Jurkat, Clone E6-1 (cell line): ENCODE data around the gene METTL6. TPM values are rescaled to one million over a fixed set of nuclear protein-coding genes. Genes with fewer than 3 reads are reported as not detected.
A peak's percentile ranks its signal among the peaks of the same experiment; 100 is the strongest.
"Not testable (repeated sequence)": the region's sequence is repeated elsewhere in the genome, so short reads cannot be mapped to it uniquely, and the experiment has no call there.

Experiments
- DNase-seq: peaks from one replicate; pipeline ENCODE4 v3.0.0-alpha.2; 2011; ENCODE audit warnings: low read depth, low spot score
- H3K4me3 ChIP-seq: 2 replicates; pipeline ENCODE4 v1.5.1; 2011; ENCODE audit warnings: mild to moderate bottlenecking, low read length, control low read depth, moderate library complexity
- polyA plus RNA-seq: library from polyadenylated mRNA; unstranded; fragments of >200 nt; gene quantifications from one replicate; pipeline ENCODE4 v1.2.1, GENCODE V29; 2012; ENCODE audit warnings: missing spikeins; ENCODE audit not compliant: insufficient read length, insufficient read depth

Gene METTL6, protein sequence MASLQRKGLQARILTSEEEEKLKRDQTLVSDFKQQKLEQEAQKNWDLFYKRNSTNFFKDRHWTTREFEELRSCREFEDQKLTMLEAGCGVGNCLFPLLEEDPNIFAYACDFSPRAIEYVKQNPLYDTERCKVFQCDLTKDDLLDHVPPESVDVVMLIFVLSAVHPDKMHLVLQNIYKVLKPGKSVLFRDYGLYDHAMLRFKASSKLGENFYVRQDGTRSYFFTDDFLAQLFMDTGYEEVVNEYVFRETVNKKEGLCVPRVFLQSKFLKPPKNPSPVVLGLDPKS
- polyA plus RNA-seq: 25.9 TPM

DNA sequence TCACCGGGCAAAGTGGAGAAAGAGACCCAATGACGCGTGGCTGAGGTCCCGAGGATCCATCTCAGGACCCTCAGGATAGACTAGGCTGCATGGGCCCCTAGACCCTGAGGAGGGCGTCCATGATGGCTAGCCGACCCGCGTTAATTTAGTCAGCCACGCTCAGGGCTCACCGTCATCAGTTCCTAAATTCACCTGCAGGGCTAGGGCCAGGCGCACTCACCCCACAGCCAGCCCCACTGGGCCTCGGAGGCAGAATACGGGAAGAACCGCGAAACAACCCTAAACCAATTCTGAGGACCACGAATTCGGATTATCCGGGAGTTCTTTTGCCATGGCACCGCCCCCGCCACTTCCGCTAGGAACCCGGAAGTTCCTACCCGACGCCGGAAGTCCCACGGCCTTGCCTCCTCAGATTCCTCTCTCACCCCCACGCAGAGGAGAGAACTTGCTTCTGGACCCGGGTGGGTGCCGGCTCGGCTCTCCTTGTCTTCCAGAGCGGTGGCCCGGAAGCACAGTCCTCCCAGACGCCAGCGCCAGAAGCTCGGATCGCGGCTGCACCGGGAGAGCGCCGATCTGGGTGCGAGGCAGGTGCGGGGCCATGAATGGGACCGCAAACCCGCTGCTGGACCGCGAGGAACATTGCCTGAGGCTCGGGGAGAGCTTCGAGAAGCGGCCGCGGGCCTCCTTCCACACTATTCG lies at the start of gene METTL6, which contains the start of gene EAF1:
Gene METTL6 (minus strand): TSS at position 363 of the 699 bp plus-strand sequence. CDS start 1,033 bp downstream, outside the sequence.
Gene EAF1 (plus strand): TSS at position 417 of the 699 bp plus-strand sequence. CDS start 182 bp downstream, at position 599.
- peak; percentile 78 for DNase-seq
- peak within 1 kb of the TSS; percentile 78 for H3K4me3 ChIP-seq

DNA sequence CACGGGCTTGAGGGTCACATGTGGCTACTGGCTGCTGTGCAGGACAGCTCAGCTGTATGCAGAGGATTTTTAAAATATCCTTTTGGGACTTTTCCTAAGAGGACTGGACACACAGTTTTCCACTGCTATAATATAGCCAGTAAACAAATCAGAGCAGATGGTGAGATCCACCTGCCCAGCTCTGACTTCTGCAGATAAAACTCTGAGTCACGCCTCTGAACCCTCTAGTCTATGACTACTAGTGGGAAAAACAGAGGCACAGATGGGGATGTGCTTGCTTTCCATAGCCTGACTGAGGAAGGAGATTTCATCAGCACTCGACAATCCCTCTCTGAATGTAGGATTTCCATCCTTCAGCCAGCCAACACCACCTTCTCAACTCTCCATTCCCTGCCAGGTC lies 49.0 kb upstream of the METTL6 start:
- no peak for DNase-seq
- H3K4me3 ChIP-seq: no peak overlapping the region

DNA sequence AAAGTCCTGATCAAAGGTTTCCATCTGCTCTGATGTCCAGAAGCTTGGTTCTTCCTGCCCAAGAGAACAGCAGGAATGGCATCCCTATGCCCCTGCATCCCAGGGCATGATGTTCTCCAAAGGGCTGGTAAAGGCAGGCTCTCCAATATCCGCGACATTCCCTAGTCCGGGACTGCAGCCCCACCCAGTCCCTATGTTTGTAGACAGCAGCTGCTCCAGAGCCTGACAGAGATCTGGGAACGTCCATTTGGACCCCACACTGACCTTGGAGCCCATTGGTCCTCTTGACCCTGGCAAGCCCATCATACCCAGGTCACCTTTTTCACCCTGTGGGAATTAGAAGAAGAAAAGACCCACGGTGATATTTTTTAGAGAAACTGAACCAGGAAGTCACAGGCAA lies 47.8 kb upstream of the METTL6 start:
- no peak for DNase-seq
- H3K4me3 ChIP-seq: no peak overlapping the region

DNA sequence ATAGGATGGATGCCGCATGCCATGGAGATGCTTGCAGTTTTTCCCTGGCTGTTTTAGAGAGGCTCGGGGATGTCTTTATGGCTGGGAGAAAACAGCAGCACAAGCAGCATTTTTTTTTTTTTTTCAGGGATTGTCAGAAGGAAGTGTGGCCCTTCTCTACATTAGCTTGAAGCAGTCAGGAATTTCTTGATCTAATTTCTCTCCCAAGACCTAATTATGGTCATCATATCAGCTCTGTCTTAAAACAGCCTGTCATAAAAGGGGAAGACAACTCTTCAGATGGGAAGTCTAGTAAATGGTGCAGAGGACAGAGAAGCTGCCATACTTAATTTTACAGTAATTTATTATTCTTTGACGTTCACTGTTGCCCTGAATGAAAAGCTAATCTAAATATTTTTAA lies 44.5 kb upstream of the METTL6 start:
- no peak overlapping the region for H3K4me3 ChIP-seq
- DNase-seq: no peak

DNA sequence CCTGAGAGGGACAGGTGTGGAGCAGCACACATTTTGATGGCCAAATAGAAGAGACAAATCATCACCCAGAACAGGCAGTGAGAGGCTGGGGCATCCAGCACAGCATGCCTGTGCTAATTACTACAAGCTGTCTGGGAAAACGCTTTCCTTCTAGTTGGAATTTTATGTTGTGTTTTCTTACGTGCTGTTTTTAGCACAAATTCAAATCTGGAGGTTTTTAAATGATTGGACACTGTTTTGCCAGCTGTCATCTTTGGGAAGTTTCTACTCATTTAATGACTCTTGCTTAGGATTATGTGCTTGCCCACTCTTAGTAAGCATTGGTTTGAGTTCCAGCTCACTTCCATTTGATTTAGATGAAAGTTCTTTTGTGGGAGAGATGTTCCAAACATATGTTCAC lies 43.5 kb upstream of the METTL6 start:
- DNase-seq: no peak
- H3K4me3 ChIP-seq: no peak overlapping the region

DNA sequence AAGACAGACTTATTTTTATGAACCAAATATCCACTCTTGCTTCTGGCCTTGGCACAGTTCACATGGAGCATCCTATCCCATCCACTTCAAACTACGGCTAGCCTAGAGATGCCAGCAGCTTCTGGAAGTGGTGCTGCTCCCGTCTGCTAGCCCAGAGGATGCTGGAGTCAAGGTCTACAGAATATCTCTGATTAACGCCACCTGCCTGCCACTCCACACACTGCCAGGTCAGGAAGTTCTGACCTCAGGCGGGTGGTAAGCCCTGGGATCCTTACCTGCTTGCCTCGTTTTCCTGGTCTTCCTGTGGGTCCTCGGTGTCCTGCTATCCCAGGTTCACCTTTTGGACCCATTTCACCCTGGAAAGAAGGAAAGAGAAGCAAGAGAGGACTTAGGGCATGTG lies 42.9 kb upstream of the METTL6 start:
- no peak for DNase-seq
- H3K4me3 ChIP-seq: no peak overlapping the region

DNA sequence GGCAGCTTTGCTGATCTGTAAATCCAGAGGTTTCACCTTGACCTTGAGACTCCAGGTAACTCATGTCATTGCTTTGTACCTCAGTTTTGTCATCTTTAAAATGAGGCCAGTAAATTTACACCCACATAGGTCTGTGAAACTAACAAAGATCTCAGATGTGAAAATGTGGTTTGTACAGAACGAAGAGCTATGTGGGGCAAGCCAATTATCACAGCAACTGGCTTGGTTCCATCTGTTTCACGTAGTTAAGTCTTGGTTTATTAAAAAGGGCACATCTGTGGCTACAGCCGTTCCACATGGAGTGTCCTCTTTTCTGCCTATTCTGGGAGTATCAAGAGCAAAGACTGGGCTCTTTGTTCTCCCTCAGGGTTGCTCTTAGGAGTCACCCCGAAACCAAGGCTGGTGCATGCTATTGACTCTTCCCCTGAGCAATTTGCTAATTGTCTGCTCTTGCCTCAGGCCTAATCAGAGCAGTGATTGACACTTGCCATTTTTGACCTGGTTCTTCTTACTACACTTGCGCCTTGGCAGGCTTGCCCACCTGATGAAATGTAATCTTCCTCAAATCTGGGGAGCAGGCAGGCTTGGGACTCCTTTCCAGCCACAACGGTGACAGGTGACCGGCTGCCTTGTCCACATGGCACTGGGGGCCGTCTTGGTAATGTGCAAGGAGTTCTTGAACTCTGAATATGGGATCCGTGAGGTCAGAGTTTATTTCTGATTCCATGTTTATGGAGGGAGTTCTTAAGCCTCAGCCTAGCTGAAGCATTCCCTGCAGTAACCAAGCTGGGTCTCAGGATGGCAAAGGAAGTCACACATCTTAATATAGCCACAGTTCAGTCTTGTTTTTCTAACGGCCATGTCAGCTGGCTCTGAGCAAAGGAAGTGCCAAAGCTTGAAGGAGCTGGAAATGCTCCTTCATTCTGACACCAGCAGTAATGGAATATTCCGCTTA lies 40.2 kb upstream of the METTL6 start:
- H3K4me3 ChIP-seq: no peak overlapping the region
- DNase-seq: no peak

DNA sequence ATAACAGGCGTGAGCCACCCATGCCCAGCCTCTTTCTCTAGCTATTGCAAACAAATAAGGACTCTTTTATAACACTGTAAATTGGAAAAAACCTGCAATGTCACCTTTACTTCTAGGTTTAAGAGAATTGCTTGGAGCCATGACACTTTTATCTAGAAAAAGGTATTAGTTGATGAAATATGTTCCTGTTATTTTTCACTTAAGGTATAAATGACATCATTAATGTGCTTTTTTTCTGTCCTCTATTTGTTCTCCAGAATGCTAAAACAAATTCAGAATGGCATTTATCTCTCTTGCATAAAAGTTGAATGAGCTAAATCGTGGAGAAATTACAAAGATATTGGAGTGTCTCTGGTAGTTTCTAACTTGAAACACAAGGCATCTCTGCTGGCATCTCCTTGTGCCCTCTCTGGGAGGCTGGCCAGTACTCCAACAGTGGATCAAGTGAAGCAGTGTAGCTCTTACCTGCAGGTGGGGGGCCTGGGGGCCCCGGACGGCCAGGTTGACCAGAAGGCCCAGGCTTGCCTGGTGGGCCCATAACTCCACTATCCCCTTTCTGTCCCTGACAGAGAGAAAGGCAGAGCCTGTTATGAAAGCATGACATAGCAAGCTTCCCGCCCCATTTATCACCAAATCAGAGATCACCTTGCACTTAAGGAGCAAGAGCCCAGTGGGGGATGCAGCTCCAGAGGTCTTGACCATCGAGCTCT lies 38.7 kb upstream of the METTL6 start:
- no peak overlapping the region for H3K4me3 ChIP-seq
- no peak for DNase-seq

DNA sequence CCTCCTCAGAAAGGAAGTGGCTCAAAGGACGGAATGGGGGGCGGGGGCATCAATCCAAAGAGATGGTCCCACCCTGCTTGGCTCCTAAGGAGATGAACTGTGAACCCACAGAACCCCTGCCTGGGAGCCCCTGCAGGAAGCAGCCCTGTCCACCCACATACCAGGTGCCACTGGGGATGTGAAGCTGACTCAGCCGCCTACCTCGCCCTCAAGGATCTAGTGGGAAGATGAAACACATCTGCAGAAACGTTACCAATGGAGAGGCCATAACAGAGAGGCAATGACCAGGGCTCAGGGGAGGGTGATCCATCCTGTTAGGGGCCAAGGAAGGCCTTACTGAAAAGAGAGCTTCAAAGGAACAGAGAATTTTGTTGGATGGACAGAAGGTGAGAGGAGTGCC lies 35.1 kb upstream of the METTL6 start:
- no peak for DNase-seq
- no peak overlapping the region for H3K4me3 ChIP-seq

DNA sequence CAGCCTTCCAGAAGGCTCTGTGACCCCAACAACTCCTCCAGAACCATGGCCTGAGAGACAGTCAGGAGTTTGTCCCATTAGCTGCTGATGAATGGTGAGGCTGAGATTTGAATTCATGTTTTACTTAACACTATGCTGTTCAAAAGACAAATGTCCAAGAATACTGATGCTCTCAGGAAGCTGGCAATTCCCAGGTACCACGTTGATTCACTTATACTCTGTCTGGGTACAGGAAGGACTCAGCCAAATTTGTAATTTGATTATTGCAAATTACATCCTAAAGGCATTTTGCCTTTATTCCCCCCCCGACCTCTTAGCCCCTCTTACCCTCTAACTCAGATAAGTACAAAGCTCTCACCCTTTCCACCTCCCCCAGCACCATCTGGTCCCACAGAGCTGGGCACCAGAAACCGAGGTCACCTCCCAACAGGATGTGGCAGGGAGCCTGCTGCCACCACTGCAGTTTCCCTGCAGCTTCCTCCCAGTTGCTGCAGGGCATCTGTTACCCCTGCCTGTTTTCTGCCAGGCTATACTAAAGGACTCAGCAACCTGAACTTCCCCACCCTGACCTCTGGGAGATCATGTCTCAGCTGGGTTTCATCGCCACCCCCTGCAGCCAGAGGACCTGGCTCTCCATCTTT lies 33.7 kb upstream of the METTL6 start:
- peak; percentile 82 for DNase-seq
- no peak overlapping the region for H3K4me3 ChIP-seq

DNA sequence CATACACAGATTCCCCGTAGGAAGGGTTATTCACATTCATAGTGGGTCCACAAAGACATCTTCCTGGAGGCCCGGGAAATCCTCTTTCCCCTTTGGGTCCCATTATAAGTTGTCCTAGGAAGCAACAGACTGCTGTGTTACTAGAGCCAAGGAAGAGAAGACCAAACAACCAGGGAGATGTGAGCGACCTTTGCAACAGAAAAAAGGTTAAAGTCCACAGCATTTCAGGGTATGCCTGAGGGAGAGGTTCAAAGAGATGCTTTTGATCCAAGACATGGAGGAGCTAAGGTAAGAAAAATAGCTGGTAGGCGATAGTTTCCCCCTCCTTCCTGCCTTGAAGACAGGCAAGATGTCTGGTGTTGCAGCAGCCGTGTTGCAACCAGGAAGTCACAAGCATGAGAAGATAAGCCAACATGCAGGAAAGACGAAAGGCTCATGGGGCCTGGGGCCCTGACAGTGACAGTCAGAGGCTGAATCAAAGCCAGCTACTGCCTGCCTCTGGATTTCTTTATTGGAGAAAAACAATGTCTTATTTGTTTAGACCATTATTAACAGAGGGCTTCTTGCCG lies 31.0 kb upstream of the METTL6 start:
- peak; percentile 34 for DNase-seq
- H3K4me3 ChIP-seq: no peak overlapping the region

DNA sequence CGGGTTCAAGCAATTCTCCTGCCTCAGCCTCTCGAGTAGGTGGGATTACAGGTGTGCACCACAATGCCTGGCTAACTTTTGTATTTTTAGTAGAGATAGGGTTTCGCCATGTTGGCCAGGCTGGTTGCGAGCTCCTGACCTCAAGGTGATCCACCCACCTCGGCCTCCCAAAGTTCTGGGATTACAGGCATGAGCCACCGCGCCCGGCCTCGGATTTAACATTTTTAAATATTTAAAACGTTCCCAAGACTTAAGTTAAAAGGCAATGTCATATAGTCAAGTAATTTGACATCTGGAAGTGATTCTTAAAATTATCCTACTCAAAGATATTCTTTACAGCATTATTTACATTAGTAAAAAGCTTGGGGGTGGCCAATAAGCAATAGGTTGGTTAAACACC lies 29.6 kb upstream of the METTL6 start:
- not testable (repeated sequence) for H3K4me3 ChIP-seq, DNase-seq

DNA sequence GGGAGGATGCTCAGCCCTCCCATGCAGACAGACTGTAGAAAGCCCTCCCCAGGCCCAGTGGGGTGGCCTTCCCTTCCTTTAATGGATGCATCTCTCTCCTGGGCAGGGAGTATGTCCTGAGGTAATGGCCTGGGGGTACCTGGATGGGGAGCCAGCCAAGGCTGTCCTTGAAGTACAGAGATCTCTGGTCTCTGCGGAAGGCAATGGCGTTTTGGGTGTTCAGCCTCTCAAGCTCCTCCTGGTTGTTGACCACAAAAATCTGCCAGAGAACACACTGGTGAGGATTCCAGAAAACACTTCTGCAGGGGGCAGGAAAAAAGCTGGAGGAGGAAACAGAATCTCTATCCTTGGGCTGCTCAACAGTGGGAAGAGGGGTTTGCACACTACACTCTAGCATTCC lies 29.0 kb upstream of the METTL6 start:
- H3K4me3 ChIP-seq: no peak overlapping the region
- DNase-seq: no peak

DNA sequence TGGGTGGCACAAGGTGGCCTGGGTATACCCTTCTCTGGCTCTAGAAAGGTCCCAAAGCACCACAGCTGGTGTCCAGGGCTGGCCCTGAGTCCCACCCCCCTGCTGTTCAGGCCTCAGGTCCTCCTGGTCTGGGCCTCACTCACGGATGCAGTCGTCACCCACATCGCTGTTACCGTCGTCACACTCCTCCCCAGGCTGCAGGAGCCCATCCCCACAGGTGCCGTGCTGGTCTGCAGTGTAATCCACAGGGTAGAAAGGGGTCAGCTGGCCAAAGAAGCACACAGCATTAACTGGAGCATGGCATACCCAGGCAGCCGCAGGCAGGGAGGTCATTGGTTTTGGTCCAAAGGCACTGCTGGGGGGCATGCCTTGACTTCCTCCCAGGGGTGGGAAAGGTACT lies 28.4 kb upstream of the METTL6 start:
- H3K4me3 ChIP-seq: no peak overlapping the region
- no peak for DNase-seq

DNA sequence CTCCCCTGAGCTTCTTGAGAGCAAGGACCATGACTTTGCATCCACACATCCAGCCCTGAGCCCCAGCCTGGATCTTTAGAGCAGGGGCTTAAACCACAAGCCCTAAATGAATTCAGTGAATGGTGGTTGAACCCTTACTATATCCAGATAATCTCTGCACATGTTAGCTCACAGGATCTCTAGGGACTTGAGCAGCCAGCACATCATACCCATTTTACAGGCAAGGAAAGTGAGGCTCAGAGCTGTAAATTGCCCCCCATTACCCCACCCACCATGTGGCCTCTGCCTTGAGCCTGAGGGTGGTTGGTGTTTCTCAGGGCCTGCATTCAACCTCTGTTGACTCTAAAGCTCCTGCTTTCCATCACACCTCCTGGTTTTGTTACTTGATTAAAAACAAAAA lies 27.6 kb upstream of the METTL6 start:
- H3K4me3 ChIP-seq: no peak overlapping the region
- no peak for DNase-seq

DNA sequence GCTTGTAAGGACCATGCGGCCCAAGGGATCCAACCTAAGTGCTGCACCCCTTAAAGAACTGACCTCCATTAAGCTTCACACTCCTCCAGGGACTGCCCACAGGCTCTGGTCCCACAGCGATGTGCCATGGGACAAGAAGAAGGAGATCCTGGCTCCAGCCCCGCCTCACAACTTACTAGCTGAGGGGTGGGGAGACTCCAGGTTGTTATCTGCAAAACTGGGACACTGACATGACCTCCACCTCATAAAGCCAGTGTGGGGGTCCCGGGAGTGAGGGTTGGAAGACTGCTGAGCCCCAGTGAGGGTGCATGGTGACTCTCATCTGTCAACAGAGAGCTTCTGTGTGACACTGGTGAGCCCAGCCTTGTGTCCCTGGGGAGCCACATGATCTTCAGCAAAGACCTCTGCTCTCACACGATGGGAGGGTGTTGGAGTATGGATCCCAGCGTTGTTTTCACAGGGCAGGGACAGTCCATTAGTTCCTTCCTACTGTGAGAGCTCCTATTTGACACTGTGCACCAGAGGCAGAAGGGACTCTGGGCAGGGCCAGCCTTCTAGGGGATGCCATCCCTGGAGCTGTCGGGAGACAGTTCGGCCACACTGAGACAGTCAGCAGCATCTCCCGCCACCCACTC lies 26.8 kb upstream of the METTL6 start:
- no peak for DNase-seq
- H3K4me3 ChIP-seq: no peak overlapping the region

DNA sequence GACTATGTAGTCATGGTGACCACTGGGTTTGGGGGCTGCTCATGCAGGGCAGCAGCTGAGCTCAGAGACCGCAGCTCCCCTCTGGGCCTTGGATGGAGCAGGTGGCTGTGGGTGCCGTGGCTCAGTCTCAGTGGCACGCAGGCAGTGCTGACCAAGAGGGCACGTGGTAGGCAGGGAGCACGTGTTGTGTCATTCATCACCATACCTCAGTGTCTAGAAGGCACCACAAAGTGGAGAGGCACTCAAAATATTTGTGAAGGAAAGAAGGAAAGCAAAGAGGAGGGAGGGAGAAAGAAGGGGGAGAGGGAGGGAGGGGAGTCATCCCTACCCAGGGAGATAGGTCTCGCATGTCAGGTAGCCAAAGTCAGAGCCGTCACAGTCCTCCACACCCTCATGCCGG lies 26.2 kb upstream of the METTL6 start:
- no peak for DNase-seq
- H3K4me3 ChIP-seq: no peak overlapping the region

DNA sequence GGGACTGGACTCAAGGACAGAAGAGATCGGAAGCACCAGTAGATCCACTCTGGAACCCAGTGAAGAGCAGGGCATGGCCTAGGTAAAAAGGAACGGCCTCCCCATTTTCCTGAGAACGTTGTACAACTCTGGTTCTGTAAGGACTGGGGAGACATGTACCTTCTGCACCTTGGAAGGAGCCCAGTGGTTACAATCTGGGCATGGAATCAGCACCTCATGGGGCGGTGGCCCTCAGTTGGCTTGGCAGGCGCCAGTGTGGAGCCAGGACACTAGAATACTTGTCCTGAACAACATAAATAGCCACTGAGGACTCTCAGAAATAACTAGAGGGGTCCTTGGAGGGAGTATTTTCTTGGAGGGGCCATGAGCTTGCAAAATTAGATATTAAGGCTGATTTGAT lies 25.6 kb upstream of the METTL6 start:
- H3K4me3 ChIP-seq: no peak overlapping the region
- DNase-seq: no peak
